KG1 (cell line): Measurements from ENCODE around the gene LACTBL1.

ENCODE experiments used
- DNase-seq: peaks from one replicate; lab custom pipeline; 2025; lab: John Stamatoyannopoulos, UW

The LACTBL1 gene

GRCh38 chr1:22944346-22945055, 28.2 kb downstream of the LACTBL1 start:
- DNase-seq: no peak

- no peak for DNase-seq
Observed at GRCh38 chr1:22941257-22941656, 31.4 kb downstream of the LACTBL1 start.

- DNase-seq: no peak
Observed at GRCh38 chr1:22936681-22937080, 36.0 kb downstream of the LACTBL1 start.

- DNase-seq: no peak
Observed at GRCh38 chr1:22935433-22935832, 37.2 kb downstream of the LACTBL1 start.

- DNase-seq: no peak
Observed at GRCh38 chr1:22932803-22933470, 39.7 kb downstream of the LACTBL1 start.

- DNase-seq: no peak
Observed at GRCh38 chr1:22930240-22930912, 42.3 kb downstream of the LACTBL1 start.

GRCh38 chr1:22925111-22925510, 47.6 kb downstream of the LACTBL1 start:
- DNase-seq: no peak

- no peak for DNase-seq
Observed at GRCh38 chr1:22922640-22923039, 50.0 kb downstream of the LACTBL1 start.

GRCh38 chr1:22921452-22922126, 51.1 kb downstream of the LACTBL1 start:
- no peak for DNase-seq

- DNase-seq: no peak
Observed at GRCh38 chr1:22920734-22921451, 51.8 kb downstream of the LACTBL1 start.

- no peak for DNase-seq
Observed at GRCh38 chr1:22920026-22920733, 52.5 kb downstream of the LACTBL1 start.

- no peak for DNase-seq
Observed at GRCh38 chr1:22919341-22920025, 53.2 kb downstream of the LACTBL1 start.

GRCh38 chr1:22918644-22919043, 54.0 kb downstream of the LACTBL1 start:
- no peak for DNase-seq

GRCh38 chr1:22917989-22918388, 54.7 kb downstream of the LACTBL1 start:
- no peak for DNase-seq

GRCh38 chr1:22916471-22916820, 56.2 kb downstream of the LACTBL1 start:
- DNase-seq: no peak

- no peak for DNase-seq
Observed at GRCh38 chr1:22915816-22916470, 56.7 kb downstream of the LACTBL1 start.

GRCh38 chr1:22915231-22915630, 57.4 kb downstream of the LACTBL1 start:
- DNase-seq: no peak

GRCh38 chr1:22914633-22915217, 57.9 kb downstream of the LACTBL1 start:
- no peak for DNase-seq

- no peak for DNase-seq
Observed at GRCh38 chr1:22914156-22914555, 58.5 kb downstream of the LACTBL1 start.
